RWPE2 (cell line): ENCODE data around the gene SSTR3.

Experiments
- ATAC-seq: fragments of 200-7000 bp; cut with Tn5 transposase; 3 replicates; pipeline ENCODE4 v1.9.1; 2021; ENCODE audit warnings: low read depth
- DNase-seq: peaks from one replicate; pipeline ENCODE4 v3.0.0-alpha.2; 2020; ENCODE audit warnings: low spot score
- H3K27ac ChIP-seq: fragments of 450-650 bp; 2 replicates; pipeline ENCODE4 v1.5.1; 2017; ENCODE audit warnings: mild to moderate bottlenecking; ENCODE audit not compliant: poor library complexity, severe bottlenecking
- H3K27me3 ChIP-seq: fragments of 250-450 bp; sonication (Bioruptor Pico); 2 replicates; pipeline ENCODE4 v1.5.1; 2021; ENCODE audit warnings: mild to moderate bottlenecking, moderate library complexity; ENCODE audit not compliant: insufficient read depth, poor library complexity, severe bottlenecking
- H3K36me3 ChIP-seq: fragments of 250-450 bp; sonication (Bioruptor Pico); 2 replicates; pipeline ENCODE4 v1.5.1; 2020; ENCODE audit warnings: low read depth, mild to moderate bottlenecking, moderate library complexity
- H3K4me1 ChIP-seq: fragments of 250-450 bp; sonication (Bioruptor Pico); 2 replicates; pipeline ENCODE4 v1.5.1; 2021; ENCODE audit warnings: mild to moderate bottlenecking, moderate library complexity; ENCODE audit not compliant: insufficient read depth, poor library complexity, severe bottlenecking
- H3K4me3 ChIP-seq: fragments of 250-450 bp; sonication (Bioruptor Pico); 2 replicates; pipeline ENCODE4 v1.5.1; 2021; ENCODE audit warnings: mild to moderate bottlenecking, moderate library complexity; ENCODE audit not compliant: severe bottlenecking
- H3K9me3 ChIP-seq: fragments of 250-450 bp; sonication (Bioruptor Pico); 2 replicates; pipeline ENCODE4 v1.5.1; 2021; ENCODE audit warnings: mild to moderate bottlenecking, moderate library complexity; ENCODE audit not compliant: severe bottlenecking
- CTCF ChIP-seq: fragments of 450-650 bp; IDR thresholded peaks from one replicate; pipeline ENCODE4 v1.5.1; 2017; ENCODE audit warnings: mild to moderate bottlenecking, moderate library complexity; ENCODE audit not compliant: poor library complexity, severe bottlenecking

SSTR3 gene

GRCh38 chr22:37163575-37164504, 48.4 kb downstream of the SSTR3 start:
- Histone ChIP-seq H3K27ac (no peak overlapping the region), H3K4me1 (no peaks in the 10 kb centered on the region), H3K9me3 (no peaks in the 10 kb centered on the region), H3K27me3 (no peaks in the 10 kb centered on the region), H3K36me3 (no peaks in the 10 kb centered on the region), H3K4me3 (no peak overlapping the region)
- ATAC-seq (no peak), DNase-seq (no peak)
- no peak for TF ChIP-seq CTCF

GRCh38 chr22:37163096-37163489, 49.2 kb downstream of the SSTR3 start:
- Histone ChIP-seq H3K27ac (no peak overlapping the region), H3K4me3 (no peak overlapping the region), H3K4me1 (no peaks in the 10 kb centered on the region), H3K27me3 (no peaks in the 10 kb centered on the region), H3K36me3 (no peaks in the 10 kb centered on the region), H3K9me3 (no peaks in the 10 kb centered on the region)
- ATAC-seq (no peak), DNase-seq (no peak)
- no peak for TF ChIP-seq CTCF

GRCh38 chr22:37162221-37163095, 49.8 kb downstream of the SSTR3 start:
- H3K27me3 ChIP-seq = no peaks in the 10 kb centered on the region
- no peak for DNase-seq
- TF ChIP-seq CTCF = no peak
- no peaks in the 10 kb centered on the region for H3K9me3 ChIP-seq
- H3K4me3 ChIP-seq = no peak overlapping the region
- no peak for ATAC-seq
- H3K36me3 ChIP-seq = no peaks in the 10 kb centered on the region
- no peaks in the 10 kb centered on the region for H3K4me1 ChIP-seq
- H3K27ac ChIP-seq = no peak overlapping the region

- H3K4me1 ChIP-seq = no peaks in the 10 kb centered on the region
- no peaks in the 10 kb centered on the region for H3K36me3 ChIP-seq
- ATAC-seq (no peak), DNase-seq (no peak)
- H3K4me3 ChIP-seq = no peak overlapping the region
- H3K9me3 ChIP-seq = no peaks in the 10 kb centered on the region
- H3K27me3 ChIP-seq = no peaks in the 10 kb centered on the region
- TF ChIP-seq CTCF = no peak
- no peak overlapping the region for H3K27ac ChIP-seq
Measured at GRCh38 chr22:37161443-37161842, 50.8 kb downstream of the SSTR3 start.
